Measurements from ENCODE around the gene SMIM13. TPM values are rescaled to one million over a fixed set of nuclear protein-coding genes. Genes with fewer than 3 reads are reported as not detected.

SMIM13 gene
- total RNA-seq, 4 donors from 2014 or later, result 6.3 to 11.1 (median 9.6) TPM

GRCh38 chr6:11143394-11144371 lies 50.0 kb downstream of the SMIM13 start:
- DNase-seq (ENCODE audit: low spot score in 2 of 2), result peak; percentile 47 to 71
- Histone ChIP-seq H3K4me3 (no peak overlapping the region), H3K27ac (peak overlapping the region in 1 of 4 donors; percentile 10), H3K9me3 (no peaks in the 10 kb centered on the region), H3K27me3 (no peaks in the 10 kb centered on the region), H3K4me1 (peaks cover 0 to 4% (median 0%) of the 10 kb centered on the region in 4 donors), H3K36me3 (no peaks in the 10 kb centered on the region)
- TF ChIP-seq EP300 (IDR thresholded peaks at IDR 0.05), result peak in 1 of 2 donors; percentile 30
- TF ChIP-seq CTCF (IDR thresholded peaks at IDR 0.05), result no peak
- 76 to 82% methylated on average over 10 of the region's 10 CpGs for WGBS, 2 donors

- Histone ChIP-seq H3K4me3 (no peak overlapping the region), H3K27ac (no peak overlapping the region), H3K4me1 (peaks cover 0 to 4% (median 0%) of the 10 kb centered on the region in 4 donors), H3K36me3 (no peaks in the 10 kb centered on the region), H3K27me3 (no peaks in the 10 kb centered on the region), H3K9me3 (no peaks in the 10 kb centered on the region)
- WGBS, 2 donors, result 19 to 20% methylated on average over 6 of the region's 6 CpGs
- DNase-seq (ENCODE audit: low spot score in 2 of 2), result peak; percentile 62 to 89
- TF ChIP-seq CTCF (IDR thresholded peaks at IDR 0.05), result peak; percentile 83 to 94 (median 87)
- TF ChIP-seq POLR2A (IDR thresholded peaks at IDR 0.05), result no peak
- peak in 1 of 2 donors; percentile 42 for TF ChIP-seq EP300 (IDR thresholded peaks at IDR 0.05)
Observed at GRCh38 chr6:11144393-11144851, 50.8 kb downstream of the SMIM13 start.

- no peaks in the 10 kb centered on the region for H3K27me3 ChIP-seq
- no peak overlapping the region for H3K4me3 ChIP-seq
- H3K4me1 ChIP-seq, result peaks cover 0 to 4% (median 0%) of the 10 kb centered on the region in 4 donors
- TF ChIP-seq POLR2A (IDR thresholded peaks at IDR 0.05), result no peak
- no peak for TF ChIP-seq EP300 (IDR thresholded peaks at IDR 0.05)
- TF ChIP-seq CTCF (IDR thresholded peaks at IDR 0.05), result no peak
- 94 to 96% methylated on average over 4 of the region's 4 CpGs for WGBS, 2 donors
- H3K36me3 ChIP-seq, result no peaks in the 10 kb centered on the region
- DNase-seq (ENCODE audit: low spot score in 2 of 2), result no peak
- no peak overlapping the region for H3K27ac ChIP-seq
- no peaks in the 10 kb centered on the region for H3K9me3 ChIP-seq
Observed at GRCh38 chr6:11146117-11146826, 52.6 kb downstream of the SMIM13 start.

GRCh38 chr6:11149551-11149950 lies 55.9 kb downstream of the SMIM13 start:
- H3K9me3 ChIP-seq, result no peaks in the 10 kb centered on the region
- no peak overlapping the region for H3K27ac ChIP-seq
- WGBS, 2 donors, result 98 to 100% methylated on average over 3 of the region's 3 CpGs
- no peaks in the 10 kb centered on the region for H3K36me3 ChIP-seq
- no peaks in the 10 kb centered on the region for H3K27me3 ChIP-seq
- TF ChIP-seq POLR2A (IDR thresholded peaks at IDR 0.05) (no peak), EP300 (IDR thresholded peaks at IDR 0.05) (no peak), CTCF (IDR thresholded peaks at IDR 0.05) (no peak)
- H3K4me3 ChIP-seq, result no peak overlapping the region
- DNase-seq (ENCODE audit: low spot score in 2 of 2), result no peak
- H3K4me1 ChIP-seq, result no peaks in the 10 kb centered on the region
